ENCODE results near the gene ENTPD2.
A peak's percentile ranks its signal among the peaks of the same experiment; 100 is the strongest.

ENTPD2 gene

DNA sequence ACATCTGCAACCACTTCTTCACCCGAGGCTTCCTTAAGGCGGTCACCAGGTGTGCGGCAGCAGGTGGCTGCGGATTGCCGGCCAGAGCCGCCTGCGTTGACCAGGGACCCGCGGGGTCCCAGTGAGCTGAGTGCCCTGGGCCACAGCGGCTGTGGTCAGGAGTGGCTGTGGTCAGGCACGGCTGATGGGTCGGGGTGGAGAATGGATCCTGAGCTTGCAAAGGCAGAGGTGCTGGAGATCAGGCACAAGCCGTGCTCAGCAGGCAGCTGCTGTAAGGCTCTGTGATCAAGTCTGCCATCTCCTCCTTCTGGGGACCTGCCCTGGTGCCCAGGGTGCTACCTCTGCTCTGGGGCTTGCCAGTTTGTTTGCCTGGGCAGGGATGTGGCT, 25.5 kb upstream of the ENTPD2 start:
- DNase-seq (ENCODE audit: low spot score), result no peak

DNA sequence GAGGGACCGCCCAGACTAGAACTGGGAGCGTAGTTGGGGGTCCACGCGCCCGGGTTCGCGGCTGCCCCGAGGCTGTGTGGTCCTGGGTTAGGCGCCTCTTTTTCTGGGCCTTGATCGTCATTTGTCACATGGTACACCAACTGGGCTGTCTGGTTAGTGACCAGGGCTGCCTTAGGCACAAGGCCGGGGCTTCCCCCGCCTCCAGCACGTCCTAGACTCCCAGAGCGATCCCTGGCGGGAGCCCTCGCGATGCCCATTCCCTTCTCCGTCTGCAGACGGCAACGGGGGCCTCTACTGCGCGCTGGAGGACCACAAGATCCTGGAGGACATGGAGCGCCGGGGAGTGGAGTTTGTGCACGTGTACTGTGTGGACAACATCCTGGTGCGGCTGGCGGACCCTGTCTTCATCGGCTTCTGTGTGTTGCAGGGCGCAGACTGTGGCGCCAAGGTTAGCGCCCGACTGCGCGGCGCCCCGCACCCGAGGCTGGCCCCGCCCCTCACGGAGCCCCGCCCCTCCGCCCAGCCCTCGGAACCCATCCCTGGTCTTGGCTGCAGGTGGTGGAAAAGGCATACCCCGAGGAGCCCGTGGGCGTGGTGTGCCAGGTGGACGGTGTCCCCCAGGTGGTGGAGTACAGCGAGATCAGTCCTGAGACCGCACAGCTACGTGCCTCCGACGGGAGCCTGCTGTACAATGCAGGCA, 25.0 kb upstream of the ENTPD2 start:
- no peak for DNase-seq (ENCODE audit: low spot score)

DNA sequence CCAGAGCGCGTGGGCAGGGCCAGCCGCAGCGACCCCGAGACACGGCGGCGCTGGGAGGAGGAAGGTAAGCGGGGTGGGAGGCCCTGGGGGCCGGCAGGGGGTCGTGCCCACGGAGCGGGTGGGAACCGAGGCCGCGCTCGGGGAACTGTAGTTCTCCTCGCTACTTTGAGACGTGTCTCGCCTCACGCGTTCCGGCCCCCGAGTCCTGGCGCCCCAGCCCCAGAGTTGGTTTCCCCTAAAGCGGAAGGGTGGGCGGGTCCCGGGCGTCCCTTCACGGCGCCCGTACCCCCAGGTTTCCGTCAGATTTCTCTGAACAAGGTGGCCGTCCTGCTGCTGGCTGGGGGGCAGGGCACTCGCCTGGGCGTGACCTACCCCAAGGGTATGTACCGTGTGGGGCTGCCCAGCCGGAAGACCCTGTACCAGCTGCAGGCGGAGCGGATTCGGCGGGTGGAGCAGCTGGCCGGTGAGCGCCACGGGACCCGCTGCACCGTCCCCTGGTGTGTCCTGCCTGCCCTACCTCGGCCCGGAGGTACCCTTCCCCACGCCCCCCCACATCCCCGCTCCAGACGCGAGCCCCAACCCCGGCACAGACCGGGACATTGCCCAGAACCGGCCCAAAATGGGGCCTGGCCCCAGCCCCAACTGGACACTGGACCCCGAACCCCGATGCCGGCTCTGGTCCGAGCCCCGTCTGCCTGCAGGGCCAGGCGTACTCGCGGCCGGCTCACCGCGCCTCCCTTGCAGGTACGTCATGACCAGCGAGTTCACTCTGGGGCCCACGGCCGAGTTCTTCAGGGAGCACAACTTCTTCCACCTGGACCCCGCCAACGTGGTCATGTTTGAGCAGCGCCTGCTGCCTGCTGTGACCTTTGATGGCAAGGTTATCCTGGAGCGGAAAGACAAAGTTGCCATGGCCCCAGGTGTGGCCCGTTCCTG, 24.2 kb upstream of the ENTPD2 start:
- no peak for DNase-seq (ENCODE audit: low spot score)

DNA sequence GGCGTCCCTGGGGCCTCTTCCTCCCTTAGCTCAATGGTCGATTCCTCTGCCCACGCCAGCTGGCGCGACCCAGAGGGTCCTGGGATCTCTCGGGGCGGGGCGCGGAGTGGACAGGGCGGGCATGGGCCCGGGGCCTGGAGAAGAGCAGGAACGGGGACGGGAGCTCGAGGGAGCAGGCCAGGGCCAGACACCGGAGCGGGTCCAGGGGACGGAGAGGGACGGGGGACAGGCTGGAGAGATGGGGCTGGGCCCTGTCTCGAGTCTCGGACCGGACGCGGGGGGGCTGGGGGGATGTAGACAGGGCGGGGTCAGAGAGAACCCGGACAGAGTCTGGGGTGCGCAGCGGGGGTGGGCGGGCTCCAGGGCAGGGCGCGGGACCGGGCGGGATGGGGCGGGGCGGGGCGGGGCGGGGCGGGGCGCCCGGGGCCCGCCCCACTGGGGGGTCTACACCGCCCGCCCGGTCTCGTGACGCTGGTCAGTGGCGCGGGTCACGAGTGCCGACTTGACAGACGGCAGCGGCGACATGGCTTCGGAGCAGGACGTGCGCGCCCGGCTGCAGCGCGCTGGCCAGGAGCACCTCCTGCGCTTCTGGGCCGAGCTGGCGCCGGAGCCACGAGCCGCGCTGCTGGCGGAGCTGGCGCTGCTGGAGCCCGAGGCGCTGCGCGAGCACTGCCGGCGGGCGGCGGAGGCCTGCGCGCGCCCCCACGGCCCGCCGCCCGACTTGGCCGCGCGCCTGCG, 23.3 kb upstream of the ENTPD2 start, which contains the start of gene UAP1L1:
Gene UAP1L1, plus strand, starts transcription at position 508 of the 738 bp plus-strand sequence. Its CDS starts 16 bp downstream, at position 524.
- DNase-seq (ENCODE audit: low spot score), result peak; percentile 88

DNA sequence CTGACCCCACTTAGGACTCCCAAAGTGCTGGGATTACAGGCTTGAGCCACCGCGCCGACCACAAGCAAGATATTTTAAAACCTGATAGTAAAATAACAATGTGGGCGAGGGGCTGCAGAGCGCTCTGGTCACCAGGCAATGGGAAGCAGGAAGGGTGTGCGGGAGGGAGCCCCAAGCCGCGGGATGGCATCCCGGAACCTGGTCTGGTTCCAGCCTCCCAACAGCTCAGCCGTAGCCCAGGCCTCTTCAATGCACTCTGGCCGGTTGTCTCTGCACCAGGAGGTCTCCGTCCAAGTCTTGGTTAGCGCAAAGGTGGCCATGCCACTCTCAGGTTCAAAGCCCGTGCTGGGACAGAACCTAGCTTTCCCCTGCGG, 22.8 kb upstream of the ENTPD2 start:
- no peak for DNase-seq (ENCODE audit: low spot score)

DNA sequence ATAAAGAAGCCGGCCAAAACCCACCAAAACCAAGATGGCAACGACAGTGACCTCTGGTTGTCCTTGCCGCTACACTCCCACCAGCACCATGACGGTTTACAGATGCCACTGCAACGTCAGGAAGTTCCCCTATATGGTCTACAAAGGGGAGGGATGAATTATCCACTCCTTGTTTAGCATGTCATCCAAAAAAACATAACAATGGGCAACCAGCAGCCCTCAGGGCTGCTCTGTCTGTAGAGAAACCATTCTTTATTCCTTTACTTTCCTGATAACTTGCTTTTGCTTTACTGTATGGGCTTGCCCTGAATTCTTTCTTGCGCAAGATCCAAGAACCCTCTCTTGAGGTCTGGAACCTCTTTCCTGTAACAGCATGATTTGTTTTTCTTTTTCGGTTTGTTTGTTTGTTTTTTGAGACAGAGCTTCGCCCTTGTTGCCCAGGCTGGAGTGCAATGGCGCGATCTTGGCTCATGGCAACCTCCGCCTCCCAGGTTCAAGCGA, 21.5 kb upstream of the ENTPD2 start:
- no peak for DNase-seq (ENCODE audit: low spot score)

DNA sequence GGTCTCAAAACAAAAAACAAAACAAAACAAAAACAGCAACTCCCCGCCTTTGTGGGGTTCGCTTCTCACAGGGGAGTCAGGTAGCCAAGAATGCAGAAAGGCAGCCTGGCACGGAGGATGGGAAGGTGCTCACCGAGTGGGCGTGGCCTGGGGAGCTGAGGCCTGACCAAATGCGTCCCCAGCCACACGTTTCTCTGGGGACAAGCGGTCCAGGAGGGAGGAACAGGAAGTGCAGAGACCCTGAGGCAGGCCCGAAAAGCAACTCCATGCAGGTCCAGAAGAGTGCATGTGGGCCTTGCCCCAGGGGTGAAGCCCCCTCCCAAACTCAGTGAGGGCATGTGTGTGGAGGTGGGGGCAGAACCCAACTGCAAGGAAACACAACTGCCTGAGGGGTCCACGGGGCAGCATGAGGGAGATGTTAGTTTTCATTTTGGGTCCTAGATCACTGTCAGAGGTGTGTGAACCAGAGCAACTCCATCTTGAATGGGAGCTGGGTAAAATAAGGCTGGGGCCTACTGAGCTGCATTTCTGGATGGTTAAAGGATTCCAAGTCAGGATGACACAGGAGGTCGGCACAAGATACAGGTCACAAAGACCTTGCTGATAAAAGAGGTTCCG, 20.9 kb upstream of the ENTPD2 start:
- DNase-seq (ENCODE audit: low spot score), result no peak

DNA sequence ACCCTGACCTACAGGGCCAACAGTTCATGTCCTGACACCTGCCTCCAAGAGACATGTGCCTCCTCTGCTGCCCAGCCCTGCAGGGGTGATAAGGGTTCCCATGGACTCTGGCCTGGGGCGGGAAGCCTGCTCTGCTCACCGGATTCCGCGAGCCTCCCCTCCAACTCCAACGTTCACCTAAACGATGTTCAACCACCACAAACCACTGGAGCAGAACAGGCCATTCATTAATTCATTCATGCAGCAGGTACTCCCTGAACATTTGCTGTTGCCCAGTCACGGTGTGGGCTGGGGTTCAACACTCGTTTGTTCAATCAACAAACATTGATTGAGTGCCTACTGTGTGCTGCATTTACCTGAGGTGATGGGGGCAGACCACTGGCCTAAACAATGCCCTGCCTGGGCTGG, 20.1 kb upstream of the ENTPD2 start:
- DNase-seq (ENCODE audit: low spot score), result no peak

DNA sequence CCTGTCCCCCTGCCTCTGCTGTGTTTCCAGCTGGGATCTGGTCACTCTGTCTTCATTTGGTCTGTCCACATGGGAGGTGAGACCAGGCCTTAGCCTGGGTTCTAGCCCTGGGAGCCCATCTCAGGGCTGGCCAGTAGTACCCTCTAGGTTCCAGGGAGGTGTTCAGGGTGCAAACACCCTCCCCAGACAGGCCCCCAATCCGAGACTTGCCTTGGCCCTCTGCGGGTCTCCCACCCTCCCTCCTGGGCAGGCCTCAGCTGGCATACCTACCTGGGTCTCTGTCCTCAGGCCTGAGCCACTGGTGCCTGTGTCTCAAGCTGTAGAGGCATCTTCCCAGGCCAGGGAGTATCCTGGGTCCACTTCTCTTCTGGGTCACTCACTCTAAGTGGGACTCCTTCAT, 17.4 kb upstream of the ENTPD2 start:
- DNase-seq (ENCODE audit: low spot score), result no peak

DNA sequence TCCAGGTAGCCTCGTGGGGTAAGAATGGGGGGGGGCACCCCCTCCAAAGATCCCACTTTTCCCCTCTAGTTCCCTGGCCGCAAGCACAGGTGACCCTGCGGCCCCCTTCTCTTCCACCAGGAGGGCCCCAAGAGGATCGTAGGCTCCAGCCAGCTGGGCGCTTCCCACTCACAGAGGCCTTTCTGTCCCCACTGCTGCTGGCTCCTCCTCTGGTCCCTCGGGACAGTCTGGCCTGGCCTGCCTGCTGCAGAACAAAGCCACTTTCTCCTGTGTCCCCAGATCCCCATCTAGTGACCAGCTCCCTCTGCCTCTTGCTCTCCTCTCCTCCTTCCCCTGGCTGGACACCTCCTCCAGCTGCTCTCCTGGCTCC, 17.0 kb upstream of the ENTPD2 start:
- peak; percentile 95 for DNase-seq (ENCODE audit: low spot score)

DNA sequence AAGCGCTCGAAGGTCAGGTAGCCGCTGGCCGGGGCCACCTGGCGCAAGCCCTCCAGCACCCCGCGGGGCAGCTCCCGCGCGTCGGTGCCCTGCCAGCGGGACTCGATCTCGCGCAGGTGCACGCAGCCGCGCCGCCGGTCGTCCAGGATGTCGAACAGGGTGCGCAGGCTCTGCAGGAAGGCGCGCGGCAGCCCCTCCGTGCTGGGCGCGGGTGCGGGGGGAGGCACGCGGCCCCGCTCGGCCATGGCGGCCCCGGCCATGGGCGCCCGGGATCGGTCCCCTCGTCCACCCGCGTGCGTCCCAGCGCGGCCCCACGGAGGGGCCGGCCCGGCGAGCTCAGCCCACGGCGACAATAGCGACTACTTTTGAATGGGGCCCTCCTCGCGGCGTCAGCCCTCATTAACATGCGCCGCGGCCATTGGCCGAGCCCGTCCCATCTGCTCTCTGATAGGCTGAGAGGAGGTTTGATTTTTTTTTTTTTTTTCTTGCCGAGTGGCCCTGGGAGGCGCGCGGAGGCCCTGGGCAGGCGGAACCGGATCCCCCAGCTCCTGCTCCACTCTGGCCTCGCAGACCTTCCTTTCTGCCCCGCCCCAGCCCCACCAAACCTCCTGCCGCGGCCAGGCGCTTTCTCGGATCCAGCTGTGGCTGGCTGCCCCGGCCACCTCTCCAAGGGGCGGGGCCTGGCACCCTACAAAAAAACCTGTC, 16.5 kb upstream of the ENTPD2 start, which contains the start of gene SAPCD2:
Gene SAPCD2, minus strand, starts transcription at position 357 of the 705 bp plus-strand sequence. Its CDS starts 97 bp downstream, at position 260.
- DNase-seq (ENCODE audit: low spot score), result peak; percentile 92

DNA sequence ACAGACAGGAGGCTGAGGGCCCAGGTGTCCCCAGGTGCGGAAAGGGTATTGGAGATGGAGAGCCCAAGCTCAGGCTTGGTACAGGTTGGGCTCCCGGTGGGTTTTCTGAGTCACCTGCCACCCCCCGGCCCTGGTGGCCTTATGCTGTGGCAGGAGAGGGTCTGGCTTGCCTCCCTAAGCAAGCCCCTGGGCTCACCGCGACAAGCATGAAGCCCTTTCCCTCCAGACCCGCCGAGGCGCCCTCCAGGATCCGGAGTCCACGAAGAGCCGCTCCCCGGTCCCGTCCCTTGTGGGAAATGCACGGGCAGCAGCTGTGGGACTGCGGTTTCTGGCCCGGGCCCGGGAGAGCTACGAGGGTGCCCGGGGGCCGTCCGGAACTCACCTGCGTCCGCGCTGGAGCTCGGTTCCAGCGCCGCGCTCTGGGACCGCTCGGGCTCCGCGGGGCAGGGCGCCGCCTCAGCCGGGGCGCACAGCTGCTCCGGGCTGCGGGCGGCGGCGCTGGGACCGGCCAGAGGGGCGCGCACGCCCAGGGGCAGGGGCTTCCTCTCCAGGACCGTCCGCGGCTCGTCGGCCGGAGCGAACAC, 15.7 kb upstream of the ENTPD2 start:
- no peak for DNase-seq (ENCODE audit: low spot score)

DNA sequence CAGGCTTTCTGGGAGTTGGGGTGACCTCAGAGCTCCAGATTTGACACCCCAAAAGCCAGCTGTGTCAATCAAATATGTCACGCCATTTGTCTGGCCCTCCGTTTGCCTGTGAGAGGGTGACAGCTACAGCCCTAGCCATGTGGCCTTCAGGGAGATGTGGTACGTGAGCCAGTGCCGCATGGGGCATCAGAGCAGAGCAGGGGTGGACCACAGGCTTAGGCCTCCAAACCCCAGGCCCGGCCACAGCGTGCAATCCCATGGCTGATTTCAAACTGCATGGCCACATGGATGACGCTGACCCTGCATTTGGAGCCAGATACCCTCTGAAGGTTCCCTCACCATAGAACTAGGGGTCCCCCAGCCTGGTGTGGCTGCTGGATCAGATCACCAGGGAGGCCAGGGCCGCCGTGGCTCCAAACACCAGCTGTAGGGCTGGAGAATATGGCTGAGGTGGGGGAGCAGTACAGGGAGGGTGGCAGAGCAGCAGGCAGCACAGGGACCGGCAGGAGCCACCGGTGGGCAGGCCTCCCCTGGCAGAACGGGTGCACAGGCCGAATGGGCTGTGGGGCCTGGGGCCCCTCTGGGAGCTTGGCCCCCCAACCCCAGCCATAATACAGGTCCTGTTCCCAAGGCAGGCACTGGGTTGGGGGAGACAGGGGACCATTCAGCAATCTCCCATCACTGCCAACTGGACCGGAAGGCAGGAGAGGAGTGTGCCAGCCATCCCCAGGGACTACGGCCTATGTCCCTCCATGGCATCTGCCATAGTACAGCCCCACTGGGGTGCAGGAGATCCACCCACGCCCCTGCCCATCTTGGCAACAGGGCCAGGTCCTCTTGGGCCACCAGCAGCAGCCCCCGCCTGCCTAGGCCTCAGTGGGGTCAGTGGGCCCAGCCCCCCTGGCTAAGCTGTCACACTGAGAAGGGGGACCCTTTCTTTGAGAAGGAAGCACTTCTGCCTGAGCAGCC, 15.0 kb upstream of the ENTPD2 start:
- no peak for DNase-seq (ENCODE audit: low spot score)

DNA sequence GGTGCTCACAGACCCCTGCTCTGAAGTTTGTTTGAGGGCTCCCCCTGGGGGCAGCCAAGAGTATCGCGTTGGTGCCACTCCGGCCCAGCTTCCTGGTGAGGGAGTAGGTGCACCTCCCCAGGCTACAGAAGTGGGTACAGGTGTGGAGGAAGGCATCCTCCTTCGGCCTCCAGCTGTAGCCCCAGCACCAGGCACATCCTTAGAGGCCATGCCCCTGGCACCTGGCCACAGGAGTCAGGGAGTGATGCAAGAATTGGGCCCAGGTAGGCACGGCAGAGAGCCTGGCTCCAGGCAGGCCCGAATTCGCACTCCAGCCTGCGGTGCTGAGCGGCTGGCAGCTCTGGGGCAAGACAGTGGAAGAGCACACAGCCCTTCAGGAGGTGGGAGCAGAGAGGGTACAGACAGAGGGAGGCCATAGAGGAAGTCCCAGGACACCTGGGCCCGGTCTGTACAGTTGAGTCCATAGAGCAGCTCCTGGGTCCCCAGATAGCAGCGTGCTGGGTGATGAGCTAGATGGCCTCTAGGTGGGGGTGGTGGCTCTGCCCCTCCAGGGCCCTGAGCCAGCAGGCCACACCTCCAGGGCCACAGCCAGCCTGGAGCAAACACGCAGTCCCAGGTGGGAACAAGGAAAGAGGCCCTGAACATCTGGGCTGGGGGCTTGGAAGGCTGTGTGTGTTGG, 14.1 kb upstream of the ENTPD2 start:
- DNase-seq (ENCODE audit: low spot score), result peak; percentile 86

DNA sequence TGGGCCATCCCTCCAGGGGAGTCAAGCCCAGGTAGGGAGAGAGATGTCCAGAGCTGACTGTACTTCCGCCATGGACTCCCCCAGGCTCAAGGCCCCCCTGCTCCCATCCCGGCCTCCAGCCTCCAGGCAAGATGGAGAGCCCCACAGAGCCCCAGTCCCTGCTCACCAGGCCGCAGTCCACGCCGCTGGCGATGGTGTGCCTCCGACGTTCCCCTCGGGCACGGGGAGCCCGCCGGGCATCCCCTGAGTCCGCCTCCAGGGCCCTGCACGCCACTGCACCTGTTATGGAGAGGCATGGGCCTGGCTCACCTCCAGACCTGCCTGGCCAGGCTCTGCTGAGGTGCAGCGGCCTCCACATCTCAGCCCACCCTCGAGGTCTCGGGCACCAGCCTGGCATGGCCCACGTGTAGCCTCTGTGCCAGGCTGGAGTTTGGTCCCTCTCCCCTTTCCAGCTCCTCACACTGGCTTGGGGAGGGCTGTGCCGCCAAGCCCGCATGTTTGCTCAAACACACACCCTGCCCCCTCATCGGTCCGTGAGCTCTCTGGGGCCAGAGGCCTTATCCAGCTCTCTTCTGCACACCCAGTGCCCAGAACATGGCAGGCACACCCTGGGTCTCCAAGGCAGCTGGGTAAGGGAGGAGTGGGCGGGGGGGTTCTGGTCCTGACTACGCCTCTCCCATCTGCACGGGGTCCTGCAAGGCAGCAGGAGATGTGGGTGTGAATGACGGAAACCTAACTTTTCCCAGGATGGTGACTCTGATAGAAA, 12.4 kb upstream of the ENTPD2 start:
- DNase-seq (ENCODE audit: low spot score), result no peak

DNA sequence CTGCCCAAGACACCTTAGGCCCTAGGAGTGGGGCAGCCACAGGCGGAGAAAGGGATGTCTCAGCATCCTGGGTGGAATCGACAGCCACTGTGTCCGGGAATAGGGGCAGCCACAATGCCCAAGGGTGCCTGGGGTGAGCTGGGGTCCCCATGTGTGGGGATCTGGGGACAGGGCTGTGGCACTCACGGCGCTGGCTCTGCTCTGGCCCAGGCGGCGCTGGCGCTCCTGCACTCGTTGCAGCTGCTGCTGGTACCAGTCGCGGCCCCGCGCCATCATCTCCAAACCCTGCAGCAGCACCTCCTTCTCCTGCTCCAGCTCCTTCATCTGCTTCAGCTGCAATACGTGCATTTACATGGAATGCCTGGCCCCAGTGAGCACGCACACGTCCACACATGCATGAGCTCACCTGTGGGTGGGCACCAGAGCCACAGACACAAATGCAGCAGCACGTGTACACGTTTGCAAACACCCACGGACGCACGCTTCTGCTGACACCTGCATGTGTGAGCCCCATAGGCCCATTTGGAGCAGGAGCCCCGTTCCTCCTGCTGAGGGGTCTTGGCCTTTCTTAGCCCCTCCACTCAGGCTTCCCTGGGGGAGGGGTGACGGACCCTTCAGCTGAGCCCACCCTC, 11.6 kb upstream of the ENTPD2 start:
- no peak for DNase-seq (ENCODE audit: low spot score)

DNA sequence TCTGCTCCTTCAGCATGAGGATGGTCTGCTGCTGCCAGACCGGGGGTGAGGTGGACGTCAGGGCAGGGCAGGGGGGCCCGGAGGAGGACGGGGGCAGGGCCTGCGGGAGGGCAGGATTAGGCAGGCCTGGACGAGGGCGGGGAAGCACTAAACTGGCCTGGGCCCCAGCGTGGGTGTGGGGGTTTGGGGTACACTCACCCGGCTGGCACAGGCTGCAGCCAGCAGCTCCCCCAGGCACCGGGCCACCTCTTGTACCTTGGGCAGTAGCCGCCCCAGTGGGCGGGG, 11.0 kb upstream of the ENTPD2 start:
- no peak for DNase-seq (ENCODE audit: low spot score)
